ENCODE data around the gene NOL9. TPM values are rescaled to one million over a fixed set of nuclear protein-coding genes. Genes with fewer than 3 reads are reported as not detected.
A peak's percentile ranks its signal among the peaks of the same experiment; 100 is the strongest.

NOL9 gene
- total RNA-seq, 6 donors from 2014 or later, result 19.6 to 41.9 (median 24.7) TPM

GRCh38 chr1:6582370-6582769 is 28.1 kb upstream of the NOL9 start:
- no peaks in the 10 kb centered on the region for H3K27me3 ChIP-seq
- H3K27ac ChIP-seq, result peak overlapping the region in 3 of 4 donors; percentile 93 to 98 (median 96)
- WGBS, 2 donors, result 80 to 83% methylated on average over 1 of the region's 1 CpG
- TF ChIP-seq CTCF (IDR thresholded peaks at IDR 0.05), result no peak
- no peak for TF ChIP-seq EP300 (IDR thresholded peaks at IDR 0.05)
- TF ChIP-seq POLR2AphosphoS5 (IDR thresholded peaks at IDR 0.05), result no peak
- peaks cover 0 to 18% (median 1%) of the 10 kb centered on the region in 4 donors for H3K36me3 ChIP-seq
- ATAC-seq (ENCODE audit: low FRiP score in 2 of 2), result no peak
- no peak overlapping the region for H3K4me3 ChIP-seq
- H3K4me1 ChIP-seq, result peaks cover 33 to 61% (median 37%) of the 10 kb centered on the region in 4 donors
- no peaks in the 10 kb centered on the region for H3K9me3 ChIP-seq
- no peak for DNase-seq

GRCh38 chr1:6581561-6582305 is 27.4 kb upstream of the NOL9 start:
- ATAC-seq (ENCODE audit: low FRiP score in 2 of 2) (peak in 1 of 2 donors; percentile 3), DNase-seq (peak in 1 of 2 donors; percentile 81)
- Histone ChIP-seq H3K36me3 (peaks cover 0 to 12% (median 0%) of the 10 kb centered on the region in 4 donors), H3K27me3 (no peaks in the 10 kb centered on the region), H3K4me1 (peaks cover 31 to 55% (median 32%) of the 10 kb centered on the region in 4 donors), H3K27ac (peak overlapping the region; percentile 91 to 98 (median 94)), H3K4me3 (peak overlapping the region in 1 of 4 donors; percentile 81), H3K9me3 (no peaks in the 10 kb centered on the region)
- WGBS, 2 donors, result 63 to 64% methylated on average over 10 of the region's 10 CpGs
- TF ChIP-seq CTCF (IDR thresholded peaks at IDR 0.05) (no peak), POLR2AphosphoS5 (IDR thresholded peaks at IDR 0.05) (no peak), EP300 (IDR thresholded peaks at IDR 0.05) (no peak), POLR2A (IDR thresholded peaks at IDR 0.05) (no peak)

GRCh38 chr1:6580593-6581409 is 26.5 kb upstream of the NOL9 start:
- H3K4me3 ChIP-seq, result peak overlapping the region; percentile 80 to 97 (median 88)
- 35 to 52% methylated on average over 5 to 18 of the region's 19 CpGs for WGBS, 2 donors
- DNase-seq (peak in 1 of 2 donors; percentile 48), ATAC-seq (ENCODE audit: low FRiP score in 2 of 2) (peak in 1 of 2 donors; percentile 1)
- H3K4me1 ChIP-seq, result peaks cover 30 to 47% (median 31%) of the 10 kb centered on the region in 4 donors
- H3K9me3 ChIP-seq, result no peaks in the 10 kb centered on the region
- H3K27me3 ChIP-seq, result no peaks in the 10 kb centered on the region
- H3K36me3 ChIP-seq, result peaks cover 0 to 6% (median 0%) of the 10 kb centered on the region in 4 donors
- TF ChIP-seq EP300 (IDR thresholded peaks at IDR 0.05) (no peak), CTCF (IDR thresholded peaks at IDR 0.05) (no peak), POLR2AphosphoS5 (IDR thresholded peaks at IDR 0.05) (no peak), POLR2A (IDR thresholded peaks at IDR 0.05) (no peak)
- H3K27ac ChIP-seq, result peak overlapping the region; percentile 91 to 98 (median 94)

- Histone ChIP-seq H3K4me1 (peaks cover 30 to 42% (median 31%) of the 10 kb centered on the region in 4 donors), H3K27ac (peak overlapping the region; percentile 91 to 98 (median 94)), H3K4me3 (peak overlapping the region; percentile 80 to 97 (median 88)), H3K27me3 (no peaks in the 10 kb centered on the region), H3K36me3 (peaks cover 0 to 6% (median 0%) of the 10 kb centered on the region in 4 donors), H3K9me3 (no peaks in the 10 kb centered on the region)
- WGBS, 2 donors, result 1 to 2% methylated on average over 16 to 29 of the region's 30 CpGs
- TF ChIP-seq POLR2A (IDR thresholded peaks at IDR 0.05) (no peak), EP300 (IDR thresholded peaks at IDR 0.05) (no peak), CTCF (IDR thresholded peaks at IDR 0.05) (no peak), POLR2AphosphoS5 (IDR thresholded peaks at IDR 0.05) (no peak)
- DNase-seq, result no peak
- ATAC-seq (ENCODE audit: low FRiP score in 2 of 2), result peak in 1 of 2 donors; percentile 39
These were observed 25.8 kb upstream of the NOL9 start for GRCh38 chr1:6580119-6580592.

All from upper lobe of left lung (tissue), 6 donors.